ENCODE data around the gene SYPL1.

- TF ChIP-seq CTCF (IDR thresholded peaks at IDR 0.05 in 8 of 11, conservative IDR thresholded peaks at IDR 0.05 in 3 of 11) (no peak), POLR2A (IDR thresholded peaks at IDR 0.05) (peak in 1 of 3 donors; percentile 63), POLR2AphosphoS5 (IDR thresholded peaks at IDR 0.05) (peak; percentile 84 to 89 (median 88))
These were observed 40.6 kb downstream of the SYPL1 start for GRCh38 chr7:106071356-106071998.

All from spleen (tissue), 7 donors.